HG02973 (cell line): ENCODE data around the gene HYPK.
"Not testable (repeated sequence)": the region's sequence is repeated elsewhere in the genome, so short reads cannot be mapped to it uniquely, and the experiment has no call there.

Experiments
- ATAC-seq: cut with Tn5 transposase; IDR thresholded peaks from one replicate; pipeline ENCODE4 v1.9.1; 2021; ENCODE audit warnings: moderate library complexity; ENCODE audit not compliant: unreplicated experiment

Gene HYPK

DNA sequence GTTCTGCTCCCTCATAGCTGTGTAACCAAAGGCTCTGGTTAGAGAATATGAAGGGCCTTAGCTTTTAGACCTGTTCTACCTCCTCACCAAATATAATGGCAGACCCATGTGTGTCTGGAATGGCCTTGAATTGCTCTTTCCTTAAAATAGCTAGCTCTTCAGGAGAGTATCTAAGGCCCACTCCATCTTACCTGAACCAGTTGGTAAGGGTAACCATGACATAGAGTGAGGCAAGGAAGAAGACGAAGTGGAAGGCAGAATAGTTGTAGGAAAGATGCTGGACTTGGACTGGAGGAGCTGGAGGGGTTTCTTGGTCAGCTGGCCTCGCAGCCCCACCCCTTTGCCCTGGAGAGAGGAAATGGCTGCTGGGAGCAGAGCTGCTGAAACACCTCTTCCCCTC, 5.2 kb upstream of the HYPK start:
- no peak for ATAC-seq

DNA sequence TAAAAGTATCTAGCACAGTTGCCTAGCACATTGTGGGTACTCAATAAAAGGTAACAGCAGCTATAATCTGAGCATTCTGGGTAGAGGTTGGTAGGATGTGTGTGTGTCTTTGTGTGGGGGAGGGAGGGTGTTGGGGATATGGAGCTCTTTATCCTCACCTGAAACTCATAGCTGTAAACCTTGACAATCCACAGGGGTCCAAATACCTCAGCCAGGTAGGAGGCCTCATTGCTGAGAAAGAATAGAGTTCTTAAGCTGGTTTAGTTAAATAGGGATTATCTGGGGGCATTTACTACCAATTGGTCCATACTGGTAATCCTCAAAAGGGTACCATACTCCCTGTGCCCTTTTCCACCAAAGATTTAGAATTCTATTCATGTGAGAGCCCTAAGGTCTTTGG, 4.4 kb upstream of the HYPK start:
- no peak for ATAC-seq

DNA sequence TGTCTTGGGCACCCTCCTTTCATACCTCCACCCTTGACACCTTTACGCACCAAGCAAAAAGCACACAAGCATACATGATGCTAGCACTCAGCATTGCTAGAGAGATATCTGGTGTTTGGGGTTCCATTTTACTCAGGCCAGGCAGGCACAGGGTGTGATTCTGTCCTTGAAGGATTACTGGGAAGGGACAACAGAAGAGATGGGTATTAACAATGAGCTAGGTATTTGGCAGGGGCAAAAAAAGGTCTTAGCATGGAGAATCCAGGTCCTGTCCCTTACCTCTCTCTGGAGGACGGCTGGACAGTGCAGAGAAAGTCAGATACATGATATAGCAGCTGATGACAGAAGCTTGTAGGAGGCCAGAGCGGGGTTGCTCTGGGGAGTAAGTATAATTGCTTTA, 3.8 kb upstream of the HYPK start:
- no peak for ATAC-seq

DNA sequence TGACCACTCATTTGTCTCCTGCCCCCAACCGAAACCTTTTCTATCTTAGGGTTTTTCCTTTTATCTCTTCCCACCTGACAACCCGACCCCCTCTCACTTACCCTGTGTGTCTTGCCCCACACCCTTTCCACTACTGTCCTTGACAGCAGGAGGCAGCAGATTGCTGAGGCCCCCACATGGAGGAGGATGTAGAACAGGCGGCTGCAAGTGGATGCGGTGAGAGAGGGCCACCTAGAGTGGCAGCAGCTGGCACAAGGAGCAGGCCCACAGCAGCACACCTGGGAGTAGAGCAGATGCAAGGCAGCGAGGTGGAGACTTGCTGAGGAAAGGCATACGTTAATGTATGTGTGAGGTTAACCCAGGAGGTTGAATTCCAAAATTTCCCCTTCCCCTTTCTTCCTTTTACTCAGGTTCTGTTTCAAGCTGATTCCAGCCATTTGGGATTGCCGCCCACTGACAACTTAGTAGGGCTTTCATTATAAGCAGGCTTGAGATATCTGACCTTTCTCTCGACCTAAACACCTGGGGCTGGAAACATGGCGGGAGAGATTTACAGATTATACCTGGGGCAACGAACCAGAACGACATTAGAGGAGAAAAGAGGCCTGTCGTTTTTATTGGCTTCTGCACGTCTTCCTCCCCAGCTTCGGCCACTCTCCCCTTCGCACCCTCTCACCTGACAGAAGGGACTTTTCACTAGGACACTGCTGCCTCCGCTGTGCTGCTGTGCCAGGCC, 1.0 kb upstream of the HYPK start:
- no peak for ATAC-seq

DNA sequence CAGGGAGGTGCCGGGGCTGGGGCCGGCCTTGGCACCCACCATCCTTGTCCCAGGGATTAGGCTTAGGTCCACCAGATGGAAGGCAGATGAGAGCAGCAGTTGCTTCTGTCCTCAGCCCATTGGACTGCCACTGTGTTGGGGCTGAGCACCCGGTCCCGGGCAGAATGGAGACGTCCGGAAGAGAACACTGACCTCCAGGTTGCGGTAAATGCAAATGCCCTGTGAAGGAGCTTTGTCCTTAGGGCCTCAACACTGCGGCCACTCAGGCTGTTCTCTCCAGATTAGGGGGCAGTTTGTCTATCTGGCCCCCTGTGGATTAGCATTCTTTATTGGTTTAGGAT, 484 bp upstream of the HYPK start, which contains the start of gene SERINC4:
TSS of gene SERINC4 (minus strand) at position 276 of the 341 bp plus-strand sequence. CDS start at position 42, 234 bp downstream.
- ATAC-seq, result no peak

DNA sequence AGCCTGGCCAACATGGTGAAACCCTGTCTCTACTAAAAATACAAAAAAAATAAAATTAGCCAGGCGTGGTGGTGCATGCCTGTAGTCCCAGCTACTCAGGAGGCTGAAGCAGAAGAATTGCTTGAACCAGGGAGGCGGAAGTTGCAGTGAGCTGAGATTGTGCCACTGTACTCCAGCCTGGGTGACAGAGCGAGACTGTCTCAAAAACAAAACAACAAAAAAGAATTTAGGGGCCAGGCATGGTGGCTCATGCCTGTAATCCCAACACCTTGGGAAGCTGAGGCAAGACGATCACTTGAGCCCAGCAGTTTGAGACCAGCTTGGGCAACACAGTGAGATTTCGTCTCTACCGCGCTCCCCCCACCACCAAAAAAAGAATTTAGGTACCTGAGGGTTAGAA, 2.3 kb downstream of the HYPK start:
- ATAC-seq, result not testable (repeated sequence)

DNA sequence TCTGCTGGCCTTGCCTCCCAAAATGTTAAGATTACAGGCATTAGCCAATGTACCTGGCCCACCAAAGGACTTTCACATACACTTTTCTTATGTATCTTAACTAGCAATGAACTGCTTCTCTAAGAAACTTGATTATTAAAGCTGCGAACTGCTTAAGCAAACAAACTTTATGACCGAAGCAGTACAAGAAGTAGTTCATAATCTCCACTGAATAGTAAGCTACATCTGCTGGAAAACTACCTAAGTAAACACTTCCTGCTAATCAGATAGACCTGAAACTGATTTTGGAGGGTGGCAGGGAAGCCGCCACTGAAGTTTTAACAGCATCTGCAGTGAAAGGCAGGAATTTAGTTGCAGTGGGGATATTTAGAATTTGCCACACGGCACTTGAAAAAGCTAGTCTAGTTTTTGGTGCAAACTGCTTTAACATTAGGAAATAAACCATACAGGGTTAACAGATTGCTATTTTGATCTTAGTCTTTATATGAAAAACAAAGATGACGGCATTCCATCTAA, 8.1 kb downstream of the HYPK start:
- no peak for ATAC-seq

DNA sequence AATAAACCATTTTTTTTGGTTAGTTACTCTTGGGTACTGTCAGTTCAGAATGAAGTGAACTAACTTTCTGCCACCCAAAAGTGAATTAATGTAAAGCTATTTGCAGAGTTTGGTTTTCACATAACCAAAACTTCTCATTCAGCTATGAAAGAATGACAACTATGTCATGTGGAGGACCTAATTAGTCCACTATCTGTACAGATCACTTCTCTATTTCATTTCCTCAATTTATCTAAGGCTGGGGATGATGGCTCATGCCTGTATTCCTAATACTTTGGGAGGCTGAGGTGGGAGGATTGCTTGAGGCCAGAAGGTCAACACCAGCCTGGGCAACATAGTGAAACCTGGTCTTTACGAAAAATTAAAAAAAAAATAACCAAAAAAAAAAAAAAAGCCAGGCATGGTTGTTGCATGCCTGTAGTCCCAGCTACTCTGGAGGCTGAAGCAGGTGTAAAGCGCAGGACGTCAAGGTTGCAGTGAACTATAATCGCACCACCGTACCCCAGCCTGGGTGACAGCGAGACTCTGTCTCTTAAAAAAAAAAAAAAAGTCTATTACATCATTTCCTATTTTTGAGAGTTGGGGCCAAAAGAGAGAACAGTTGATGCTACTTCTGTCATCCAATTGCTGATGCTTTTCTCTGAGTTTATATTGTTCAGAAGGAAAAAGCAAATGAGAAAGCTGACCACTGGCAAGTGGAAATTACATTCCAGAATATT, 8.7 kb downstream of the HYPK start:
- peak; percentile 55 for ATAC-seq

DNA sequence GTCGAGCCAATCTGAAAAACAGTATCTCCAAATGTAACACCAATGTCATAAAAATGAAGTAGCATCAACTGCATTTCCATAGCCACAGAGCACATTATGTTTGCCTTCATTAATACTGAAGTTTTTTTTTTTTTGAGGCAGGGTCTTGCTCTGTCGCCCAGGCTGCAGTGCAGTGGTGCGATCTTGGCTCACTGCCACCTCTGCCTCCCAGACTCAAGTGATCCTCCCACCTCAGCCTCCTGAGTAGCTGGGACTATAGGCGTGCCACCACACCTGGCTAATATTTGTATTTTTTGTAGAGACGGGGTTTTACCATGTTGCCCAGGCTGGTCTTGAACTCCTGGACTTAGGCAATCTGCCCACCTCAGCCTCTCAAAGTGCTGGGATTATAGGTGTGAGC, 14.7 kb downstream of the HYPK start:
- not testable (repeated sequence) for ATAC-seq

DNA sequence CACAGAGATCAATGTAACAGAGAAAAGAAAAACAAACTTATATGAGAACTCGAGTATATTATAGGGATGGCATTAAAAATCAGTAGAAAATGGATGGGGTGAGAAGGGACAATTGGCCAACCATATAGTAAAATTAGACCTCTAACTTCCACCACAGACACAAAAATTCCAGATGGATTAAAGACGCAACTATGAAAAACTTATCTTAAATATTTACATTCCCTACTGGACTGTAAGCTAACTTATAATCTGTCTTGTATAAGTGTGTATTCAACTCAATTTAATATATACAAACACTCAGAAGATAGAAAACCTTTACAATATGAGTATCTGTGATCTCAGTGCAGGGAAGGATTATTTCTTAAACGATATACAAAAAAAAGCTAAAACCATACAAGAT, 21.1 kb downstream of the HYPK start:
- no peak for ATAC-seq

DNA sequence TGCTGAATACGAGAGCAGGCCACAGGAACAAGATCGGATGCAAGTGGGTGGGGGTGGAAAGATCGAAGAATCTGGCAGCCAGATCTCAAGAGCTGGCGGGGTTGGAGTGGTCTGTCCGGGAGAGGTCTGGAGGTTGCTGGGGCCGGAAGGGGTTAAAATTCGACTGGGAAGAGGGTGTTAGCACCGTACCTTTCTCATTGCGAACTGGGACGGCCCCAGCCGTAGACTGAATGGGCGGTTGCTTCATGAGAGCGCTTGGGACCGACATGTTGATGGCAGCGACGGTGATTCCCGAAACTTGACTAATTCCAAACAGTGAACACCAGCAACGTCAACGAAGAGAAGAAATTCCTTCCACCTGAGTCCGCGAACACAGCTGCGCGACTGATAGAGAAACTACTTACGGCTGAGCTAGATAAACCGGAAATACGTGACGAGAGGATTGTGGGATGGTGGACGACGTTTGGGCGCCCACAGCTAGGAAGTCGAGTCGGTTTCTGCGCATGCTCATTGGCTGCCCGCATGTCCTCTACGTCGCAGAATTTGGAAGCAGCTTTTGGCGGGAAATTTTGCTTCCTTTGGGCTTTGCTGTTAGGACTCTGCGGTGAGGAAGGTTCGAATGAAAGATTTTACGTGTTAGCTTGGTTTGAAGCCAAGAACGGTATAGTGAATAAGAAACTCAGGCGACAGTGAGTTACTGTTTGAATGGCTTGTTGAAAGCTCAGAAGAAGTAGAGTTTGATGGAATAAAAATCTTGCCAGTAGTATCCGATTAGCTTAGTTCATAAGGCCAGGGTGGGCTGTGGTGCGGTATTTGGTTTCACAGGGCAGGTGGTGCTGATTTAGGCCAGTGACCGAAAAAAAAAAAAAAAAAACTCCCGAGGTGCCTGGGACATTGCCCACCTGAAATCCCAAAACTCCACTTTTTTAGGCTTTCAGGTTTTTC, 24.2 kb downstream of the HYPK start, which contains the start of gene MFAP1:
TSS of gene MFAP1 (minus strand) at position 389 of the 945 bp plus-strand sequence. CDS start at position 268, 121 bp downstream.
- ATAC-seq, result peak; percentile 58

DNA sequence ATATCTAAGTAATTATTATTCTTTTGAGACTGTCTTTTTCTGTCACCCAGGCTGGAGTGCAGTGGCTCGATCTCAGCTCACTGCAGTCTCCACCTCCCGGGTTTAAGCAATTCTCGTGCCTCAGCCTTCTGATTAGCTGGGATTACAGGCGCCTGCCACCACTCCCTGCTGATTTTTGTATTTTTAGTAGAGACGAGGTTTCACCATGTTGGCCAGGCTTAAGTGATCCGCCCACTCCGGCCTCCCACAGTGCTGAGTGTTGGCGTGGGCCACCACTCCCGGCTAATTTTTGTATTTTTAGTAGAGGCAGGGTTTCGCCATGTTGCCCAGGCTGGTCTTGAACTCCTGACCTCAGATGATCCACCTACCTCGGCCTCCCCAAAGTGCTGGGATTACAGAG, 24.9 kb downstream of the HYPK start:
- not testable (repeated sequence) for ATAC-seq

DNA sequence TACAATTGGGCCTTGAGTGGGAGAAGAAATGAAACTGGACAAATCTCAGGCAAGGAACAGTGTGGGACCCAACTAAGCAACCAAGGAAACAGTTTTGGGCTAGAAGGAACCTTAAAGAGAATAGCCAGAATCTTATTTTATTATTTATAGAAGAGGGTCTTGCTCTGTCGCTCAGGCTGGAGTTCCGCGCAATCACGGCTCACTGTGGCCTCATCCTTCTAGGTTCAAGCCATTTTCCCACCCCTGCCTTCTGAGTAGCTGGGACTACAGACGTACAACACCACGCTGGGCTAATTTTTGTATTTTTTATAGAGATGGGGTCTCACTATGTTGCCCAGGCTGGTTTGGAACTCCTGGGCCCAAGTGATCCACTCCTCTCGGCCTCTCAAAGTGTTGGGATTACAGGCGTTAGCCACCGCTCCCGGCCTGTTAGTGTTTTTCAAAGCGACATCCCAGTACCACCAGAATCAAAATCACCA, 25.7 kb downstream of the HYPK start:
- ATAC-seq, result no peak

DNA sequence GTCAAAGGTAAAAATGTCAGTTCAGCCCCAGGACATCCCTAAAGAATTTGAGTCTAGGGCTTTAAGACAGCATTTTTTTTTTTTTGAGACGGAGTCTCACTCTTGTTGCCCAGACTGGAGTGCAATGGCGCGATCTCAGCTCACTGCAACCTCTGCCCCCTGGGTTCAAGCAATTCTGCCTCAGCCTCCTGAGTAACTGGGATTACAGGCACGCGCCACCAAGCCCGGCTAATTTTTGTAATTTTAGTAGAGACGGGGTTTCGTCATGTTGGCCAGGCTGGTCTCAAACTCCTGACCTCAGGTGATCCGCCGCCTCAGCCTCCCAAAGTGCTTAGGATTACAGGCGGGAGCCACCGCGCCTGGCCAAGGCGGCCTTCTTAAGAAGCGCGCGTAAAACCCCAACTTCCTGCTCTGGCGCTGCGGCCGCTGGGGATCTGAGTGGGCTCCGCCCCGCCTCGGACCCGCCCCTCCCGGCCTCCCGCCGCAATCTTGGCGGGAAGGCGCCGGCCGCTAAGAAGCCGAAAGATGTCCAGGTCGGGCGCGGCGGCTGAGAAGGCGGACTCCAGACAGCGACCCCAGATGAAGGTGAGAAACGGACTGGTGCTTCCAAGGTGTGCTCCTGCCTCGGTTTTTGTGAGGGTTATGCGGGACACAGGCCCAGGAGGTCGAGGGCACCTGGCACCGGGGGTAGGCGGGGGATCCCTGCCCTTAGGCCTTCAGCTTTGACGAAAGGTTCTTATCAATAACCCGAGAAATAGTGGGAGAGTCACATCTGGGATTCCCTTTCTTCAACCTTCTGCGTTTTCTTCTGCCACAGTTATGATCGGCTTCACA, 26.3 kb downstream of the HYPK start, which contains the start of gene WDR76:
TSS of gene WDR76 (plus strand) at position 495 of the 834 bp plus-strand sequence. CDS start at position 526, 31 bp downstream.
- ATAC-seq, result peak; percentile 60

DNA sequence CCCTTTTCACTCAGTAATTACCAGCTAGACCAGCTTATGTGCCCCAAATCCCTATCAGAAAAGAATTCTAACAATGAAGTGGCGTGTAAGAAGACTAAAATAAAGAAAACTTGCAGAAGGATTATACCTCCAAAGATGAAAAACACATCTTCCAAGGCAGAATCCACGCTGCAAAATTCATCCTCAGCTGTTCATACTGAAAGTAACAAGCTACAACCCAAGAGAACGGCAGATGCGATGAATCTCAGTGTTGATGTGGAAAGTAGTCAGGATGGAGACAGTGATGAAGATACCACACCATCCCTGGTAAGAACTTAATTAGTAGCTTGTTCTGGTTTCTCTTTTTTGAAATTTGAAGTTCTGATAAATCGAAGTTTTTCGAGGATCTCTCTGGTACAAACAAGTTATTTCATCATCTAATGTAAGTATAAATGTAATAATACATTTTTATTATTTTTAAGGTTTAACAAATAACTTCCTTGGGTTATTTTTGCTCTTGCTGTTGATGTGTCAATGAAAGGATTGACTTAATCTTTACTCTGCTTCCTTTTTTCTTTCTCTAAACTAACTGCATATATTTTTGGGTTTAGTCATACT, 27.8 kb downstream of the HYPK start:
- ATAC-seq, result no peak

DNA sequence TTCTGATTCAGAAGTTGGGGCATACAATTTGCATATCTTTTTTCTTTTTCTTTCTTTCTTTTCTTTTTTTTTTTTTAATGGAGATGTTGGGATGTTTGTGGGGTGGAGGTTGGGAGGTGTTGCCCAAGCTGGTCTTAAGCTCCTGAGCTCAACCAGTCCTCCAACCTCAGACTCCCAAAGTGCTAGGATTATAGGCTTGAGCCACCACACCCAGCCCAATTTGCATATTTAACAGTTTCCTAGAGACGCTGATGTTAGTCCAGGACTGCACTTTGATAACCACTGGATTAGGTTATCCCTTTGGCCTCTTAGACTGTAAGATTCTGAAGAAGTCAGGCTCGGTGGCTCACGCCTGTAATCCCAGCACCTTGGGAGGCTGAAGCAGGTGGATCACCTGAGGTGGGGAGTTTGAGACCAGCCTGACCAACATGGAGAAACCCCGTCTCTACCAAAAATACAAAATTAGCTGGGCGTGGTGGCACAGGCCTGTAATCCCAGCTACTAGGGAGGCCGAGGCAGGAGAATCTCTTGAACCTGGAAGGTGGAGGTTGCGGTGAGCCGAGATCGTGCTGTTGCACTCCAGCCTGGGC, 29.6 kb downstream of the HYPK start:
- ATAC-seq, result not testable (repeated sequence)

DNA sequence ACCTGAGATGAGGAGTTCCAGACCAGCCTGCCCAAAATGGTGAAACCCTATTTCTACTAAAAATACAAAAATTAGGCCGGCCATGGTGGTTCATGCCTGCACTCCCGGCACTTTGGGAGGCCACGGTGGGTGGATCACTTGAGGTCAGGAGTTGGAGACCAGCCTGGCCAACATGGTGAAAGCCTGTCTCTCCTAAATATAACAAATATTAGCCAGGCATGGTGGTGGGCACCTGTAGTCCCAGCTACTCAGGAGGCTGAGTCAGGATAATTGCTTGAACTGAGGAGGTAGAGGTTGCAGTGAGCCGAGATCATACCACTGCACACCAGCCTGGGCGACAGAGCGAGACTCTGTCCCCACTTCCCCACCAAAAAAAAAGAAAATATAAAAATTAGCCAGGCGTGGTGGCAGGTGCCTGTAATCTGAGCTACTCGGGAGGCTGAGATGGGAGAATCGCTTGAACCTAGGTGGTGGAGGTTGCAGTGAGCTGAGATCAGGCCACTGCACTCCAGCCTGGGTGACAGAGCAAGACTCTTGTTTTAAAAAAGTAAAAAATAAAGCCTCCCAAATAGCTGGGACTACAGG, 30.4 kb downstream of the HYPK start:
- ATAC-seq, result not testable (repeated sequence)

DNA sequence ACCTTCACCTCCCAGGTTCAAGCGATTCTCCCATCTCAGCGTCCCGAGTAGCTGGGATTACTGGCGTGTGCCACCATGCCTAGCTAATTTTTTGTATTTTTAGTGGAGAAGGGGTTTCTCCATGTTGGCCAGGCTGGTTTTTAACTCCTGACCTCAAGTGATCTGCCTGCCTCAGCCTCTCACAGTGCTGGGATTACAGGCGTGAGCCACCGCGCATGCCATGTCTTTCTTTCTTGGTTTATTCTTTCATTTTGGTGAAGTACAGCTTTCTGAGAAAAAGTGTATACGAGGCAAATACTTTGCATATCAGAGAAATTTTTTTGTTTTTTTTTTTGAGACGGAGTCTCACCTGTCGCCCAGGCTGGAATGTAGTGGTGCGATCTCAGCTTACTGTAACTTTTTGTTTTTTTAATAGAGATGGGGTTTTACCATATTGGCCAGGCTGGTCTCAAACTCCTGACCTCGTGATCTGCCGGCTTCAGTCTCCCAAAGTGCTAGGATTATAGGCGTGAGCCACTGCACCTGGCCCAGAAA, 31.2 kb downstream of the HYPK start:
- ATAC-seq, result not testable (repeated sequence)
